NCI-H1417 (cell line): ENCODE results near the gene ITPK1.

ENCODE experiments used
- DNase-seq, 3 experiments: peaks; one replicate each; lab custom pipeline; 2025; lab: John Stamatoyannopoulos, UW

Gene ITPK1

DNA sequence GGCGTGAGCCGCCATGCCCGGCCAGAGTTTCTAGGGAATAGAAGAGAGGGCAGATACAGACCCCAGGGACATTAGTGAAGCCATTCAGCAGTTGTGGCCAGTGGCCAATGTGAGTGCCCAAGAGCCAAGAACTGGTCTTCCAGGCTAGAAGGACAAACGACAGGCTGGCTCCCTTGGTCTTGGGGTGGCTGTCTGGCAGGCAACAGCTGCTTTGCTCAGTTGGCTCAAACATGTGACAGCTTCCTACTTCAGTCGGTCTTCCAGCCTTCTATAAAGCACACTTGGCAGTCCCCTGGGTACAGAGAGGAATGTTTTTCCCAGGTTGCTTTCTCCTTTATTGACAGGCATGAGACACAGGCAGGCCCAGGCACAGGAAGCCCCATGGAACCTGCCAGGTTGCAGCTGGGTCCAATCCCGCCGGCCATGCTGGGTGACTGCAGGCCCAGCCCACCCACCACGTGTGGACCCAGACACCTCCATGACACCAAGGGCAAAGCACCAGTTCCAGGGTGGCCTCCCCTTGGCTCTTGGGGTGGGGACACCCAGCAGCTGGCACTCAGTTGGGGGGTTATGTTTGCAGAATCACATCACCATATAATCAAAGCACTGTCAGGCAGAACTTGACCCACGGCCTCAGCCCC is 177.4 kb downstream of the ITPK1 start:
- DNase-seq: peak; percentile 23 to 89 (median 54)

DNA sequence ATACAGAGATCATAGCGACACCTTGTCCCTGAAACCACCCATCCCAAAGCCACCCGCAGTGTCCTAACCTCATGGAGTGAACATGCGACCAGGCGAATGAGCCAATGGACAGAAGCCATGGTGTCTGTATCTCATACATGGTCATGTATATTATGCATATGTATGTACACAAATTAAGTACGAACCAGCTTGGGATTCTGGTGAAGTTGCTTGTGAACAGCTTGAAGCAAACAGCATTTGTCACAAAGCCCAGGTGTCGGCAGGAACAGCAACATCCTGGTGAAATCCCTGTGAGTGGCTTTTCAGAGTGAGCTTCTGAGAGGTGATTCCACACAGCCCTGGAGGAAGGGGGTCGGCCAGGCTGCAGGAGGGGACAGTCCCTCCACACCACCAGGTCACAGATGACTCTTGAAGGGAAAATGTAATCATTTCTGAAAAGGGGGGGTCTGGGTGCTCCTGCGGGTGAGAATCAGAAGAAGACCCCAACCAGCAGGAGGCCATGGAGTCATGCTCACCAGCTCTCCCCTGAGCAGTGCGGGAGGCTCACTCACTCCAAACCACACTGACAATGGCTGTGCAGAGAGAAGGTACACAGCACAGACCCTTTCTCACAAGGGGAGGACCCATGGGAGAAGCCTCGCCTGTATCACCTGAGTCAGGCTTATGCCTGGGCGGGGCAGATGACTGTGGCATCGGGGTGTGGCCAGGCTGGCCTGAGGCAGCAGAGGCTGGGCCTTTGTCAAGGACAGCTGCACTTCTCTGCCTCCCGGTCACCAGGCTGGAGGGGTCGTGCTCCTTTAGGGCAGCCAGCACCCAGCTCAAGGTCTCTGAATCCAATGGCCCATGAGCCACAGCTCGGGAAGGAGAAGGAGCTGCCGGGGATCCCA is 178.4 kb downstream of the ITPK1 start:
- peak; percentile 18 to 92 (median 35) for DNase-seq

DNA sequence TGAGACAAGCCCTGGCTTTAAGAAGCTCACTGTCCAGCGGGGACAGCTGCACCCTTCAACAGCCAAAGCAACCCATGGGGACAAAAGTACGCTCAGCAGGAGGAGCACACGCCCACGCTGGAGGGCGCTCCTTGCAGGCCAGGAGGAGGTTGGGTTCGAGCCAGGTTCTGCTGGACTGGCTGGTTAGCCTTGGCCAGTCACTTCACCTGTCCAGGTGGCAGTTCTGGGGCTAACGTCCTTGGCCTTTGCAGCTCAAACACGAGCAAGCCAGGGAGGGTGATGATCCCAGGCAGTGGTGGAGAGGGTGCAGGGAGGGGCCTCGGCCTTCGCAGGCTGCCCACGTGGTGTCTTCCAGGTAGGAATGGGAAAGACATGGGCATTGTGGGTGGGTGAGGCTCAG is 179.6 kb downstream of the ITPK1 start:
- DNase-seq: peak in 1 of 3 experiments; percentile 45

DNA sequence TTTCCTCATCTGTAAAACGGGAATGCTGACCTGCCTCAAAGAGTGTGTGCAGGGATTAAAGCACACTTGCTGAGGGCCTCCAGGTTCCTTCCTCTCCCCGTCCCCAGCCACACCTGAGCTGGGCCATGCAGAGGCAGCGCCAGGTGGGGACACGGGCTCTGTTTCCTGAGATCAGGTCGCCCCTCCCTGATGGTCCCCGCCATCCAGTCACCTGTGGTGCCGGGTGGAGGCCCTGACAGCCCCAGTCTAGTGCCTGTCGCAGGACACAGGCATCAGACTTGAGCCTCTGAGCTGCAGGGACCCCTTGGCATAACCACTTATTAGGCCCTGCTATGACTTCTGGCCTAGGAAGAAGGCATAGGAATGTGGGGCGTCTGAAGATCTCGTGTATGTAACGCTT is 180.3 kb downstream of the ITPK1 start:
- peak in 1 of 3 experiments; percentile 42 for DNase-seq

DNA sequence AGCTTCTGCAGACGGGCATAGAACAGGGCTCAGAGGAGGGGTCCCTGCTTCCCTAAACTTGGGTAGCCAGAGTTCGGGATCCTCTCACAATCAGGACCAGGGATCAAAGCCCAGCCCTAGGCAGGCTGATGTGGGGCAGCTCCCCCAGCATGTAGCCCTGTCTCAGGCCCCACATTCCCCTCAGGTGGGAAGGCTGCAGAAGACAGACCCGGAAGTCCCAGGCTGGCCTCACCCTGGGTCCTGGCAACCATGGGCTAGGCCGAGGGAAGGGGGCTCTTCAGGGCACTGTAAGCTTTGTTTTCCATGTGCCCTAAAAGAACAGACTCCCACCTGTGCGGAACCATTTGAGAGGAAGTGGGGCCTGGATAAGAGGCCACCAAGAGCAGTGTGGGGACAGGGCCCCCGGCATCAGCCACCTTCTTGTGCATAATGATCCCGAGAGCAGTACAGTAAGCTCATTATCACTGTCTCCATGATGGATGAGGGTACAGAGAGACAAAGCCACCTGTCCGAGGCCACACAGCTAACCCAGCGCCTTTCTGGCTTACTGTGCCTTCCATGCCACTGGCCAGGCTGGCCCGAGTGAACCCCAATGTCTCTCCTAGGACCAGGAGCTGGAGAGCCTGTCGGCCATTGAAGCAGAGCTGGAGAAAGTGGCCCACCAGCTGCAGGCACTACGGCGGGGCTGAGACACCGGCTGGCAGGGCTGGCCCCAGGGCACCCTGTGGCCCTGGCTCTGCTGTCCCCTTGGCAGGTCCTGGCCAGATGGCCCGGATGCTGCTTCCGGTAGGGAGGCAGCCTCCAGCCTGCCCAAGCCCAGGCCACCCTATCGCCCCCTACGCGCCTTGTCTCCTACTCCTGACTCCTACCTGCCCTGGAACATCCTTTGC is 181.3 kb downstream of the ITPK1 start:
- peak in 1 of 3 experiments; percentile 40 for DNase-seq

- DNase-seq: no peak
Measured at GRCh38 chr14:92933481-92933880, 182.2 kb downstream of the ITPK1 start.

DNA sequence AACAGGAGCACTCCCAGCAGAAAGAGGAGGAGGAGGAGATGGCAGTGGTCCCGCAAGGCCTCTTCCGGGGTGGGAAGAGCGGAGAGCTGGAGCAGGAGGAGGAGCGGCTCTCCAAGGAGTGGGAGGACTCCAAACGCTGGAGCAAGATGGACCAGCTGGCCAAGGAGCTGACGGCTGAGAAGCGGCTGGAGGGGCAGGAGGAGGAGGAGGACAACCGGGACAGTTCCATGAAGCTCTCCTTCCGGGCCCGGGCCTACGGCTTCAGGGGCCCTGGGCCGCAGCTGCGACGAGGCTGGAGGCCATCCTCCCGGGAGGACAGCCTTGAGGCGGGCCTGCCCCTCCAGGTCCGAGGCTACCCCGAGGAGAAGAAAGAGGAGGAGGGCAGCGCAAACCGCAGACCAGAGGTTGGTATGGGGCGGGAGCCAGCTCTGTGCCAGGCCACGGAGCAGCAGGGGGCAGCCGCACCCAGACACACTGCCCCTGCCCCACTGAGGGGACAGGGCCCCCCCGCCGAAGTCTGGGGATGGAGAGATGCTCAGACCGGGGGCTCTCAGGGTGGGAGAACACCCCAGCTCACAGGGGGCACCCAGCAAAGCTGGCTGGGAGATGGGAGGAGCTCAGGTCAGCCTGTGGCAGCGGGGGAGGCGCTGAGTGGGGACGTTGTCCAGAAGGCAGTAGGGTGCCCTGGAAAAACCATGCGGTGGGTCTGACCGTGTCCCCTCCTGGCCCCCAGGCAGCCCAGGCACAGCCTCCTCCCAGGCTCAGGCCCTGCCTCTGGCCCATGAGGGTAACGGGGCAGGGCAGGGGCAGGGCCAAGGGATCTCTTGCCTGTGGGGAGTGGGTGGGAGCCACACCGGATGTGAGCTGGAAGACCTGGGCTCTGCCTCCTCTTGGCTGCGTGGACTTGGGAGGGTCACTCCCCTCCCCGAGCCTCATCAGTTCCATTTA is 183.0 kb downstream of the ITPK1 start:
- DNase-seq: no peak

DNA sequence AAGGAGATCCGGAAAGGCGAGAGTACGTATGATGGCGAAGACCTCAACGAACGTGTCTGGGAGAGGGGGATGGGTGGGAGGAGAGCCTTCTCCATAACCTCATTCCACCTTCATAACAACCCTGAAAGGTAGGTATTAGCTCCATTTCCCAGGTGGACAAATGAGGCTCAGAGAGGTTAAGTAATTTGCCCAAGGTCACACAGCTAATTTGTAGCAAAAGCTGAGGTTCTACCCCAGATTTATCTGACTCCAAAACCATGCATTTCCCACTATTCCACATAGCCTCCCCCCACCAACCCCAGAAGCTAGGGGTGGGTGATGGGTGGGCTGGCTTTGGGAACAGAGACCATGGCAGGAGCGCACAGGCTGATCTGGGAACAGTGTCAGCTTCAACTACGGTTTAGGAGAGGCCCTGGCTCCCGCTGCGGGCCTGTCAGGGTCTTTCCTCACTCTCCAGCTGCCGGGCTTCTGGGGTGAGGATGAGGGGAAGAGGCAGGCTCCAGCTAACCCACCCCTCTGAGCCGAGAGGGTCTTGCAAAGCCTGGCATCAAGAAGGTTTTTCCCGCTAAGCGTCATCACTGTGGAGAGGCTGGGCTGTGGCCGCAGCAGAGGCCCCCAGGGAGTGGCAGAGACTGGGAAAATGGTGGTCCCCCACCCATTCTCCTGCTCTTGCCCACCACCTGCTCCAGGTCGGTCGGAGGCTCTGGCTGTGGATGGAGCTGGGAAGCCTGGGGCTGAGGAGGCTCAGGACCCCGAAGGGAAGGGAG is 183.9 kb downstream of the ITPK1 start:
- DNase-seq: no peak

GRCh38 chr14:92930737-92931602 is 184.8 kb downstream of the ITPK1 start:
- no peak for DNase-seq

DNA sequence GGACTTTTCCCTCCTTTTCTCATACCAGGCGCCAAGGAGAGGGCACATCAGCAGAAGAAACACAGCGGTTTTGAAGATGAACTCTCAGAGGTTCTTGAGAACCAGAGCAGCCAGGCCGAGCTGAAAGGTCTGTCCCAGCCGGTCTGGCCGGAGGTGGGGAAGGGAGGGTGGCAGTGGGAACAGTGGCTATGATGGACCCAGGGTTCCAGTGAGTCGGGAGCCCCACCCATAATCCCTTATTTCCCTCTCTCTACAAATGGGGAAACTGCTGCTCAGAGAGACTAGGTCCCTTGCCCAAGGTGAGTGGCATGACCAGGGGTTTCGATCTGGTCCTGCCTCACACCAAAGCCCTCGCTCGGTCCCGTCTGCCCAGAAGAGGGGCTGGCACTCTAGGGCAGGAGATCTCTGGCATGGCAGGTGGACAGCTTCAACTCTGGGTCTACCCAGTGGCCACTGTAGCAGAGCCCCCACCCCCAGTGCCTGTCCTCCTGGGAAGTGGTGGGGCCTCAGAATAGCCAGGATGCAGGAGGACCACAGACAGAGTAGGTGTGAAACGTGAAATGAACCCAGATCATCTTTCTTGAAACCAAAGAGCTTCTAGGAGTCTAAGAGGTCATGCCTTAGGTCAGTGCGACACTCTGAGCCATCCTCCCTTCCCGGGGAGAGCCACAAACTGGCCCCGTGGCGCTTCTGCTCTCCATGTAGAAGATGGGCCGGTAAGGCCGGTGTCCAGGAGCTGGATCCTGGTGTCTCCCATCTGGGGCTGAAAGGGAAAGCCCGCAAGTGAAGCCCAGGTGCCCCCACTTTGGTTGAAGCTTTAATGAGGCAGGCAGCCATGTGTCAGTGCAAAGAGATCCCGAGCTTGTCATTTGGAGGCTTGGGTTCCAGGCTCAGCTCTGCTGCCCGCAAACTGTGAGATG is 185.8 kb downstream of the ITPK1 start:
- no peak for DNase-seq

DNA sequence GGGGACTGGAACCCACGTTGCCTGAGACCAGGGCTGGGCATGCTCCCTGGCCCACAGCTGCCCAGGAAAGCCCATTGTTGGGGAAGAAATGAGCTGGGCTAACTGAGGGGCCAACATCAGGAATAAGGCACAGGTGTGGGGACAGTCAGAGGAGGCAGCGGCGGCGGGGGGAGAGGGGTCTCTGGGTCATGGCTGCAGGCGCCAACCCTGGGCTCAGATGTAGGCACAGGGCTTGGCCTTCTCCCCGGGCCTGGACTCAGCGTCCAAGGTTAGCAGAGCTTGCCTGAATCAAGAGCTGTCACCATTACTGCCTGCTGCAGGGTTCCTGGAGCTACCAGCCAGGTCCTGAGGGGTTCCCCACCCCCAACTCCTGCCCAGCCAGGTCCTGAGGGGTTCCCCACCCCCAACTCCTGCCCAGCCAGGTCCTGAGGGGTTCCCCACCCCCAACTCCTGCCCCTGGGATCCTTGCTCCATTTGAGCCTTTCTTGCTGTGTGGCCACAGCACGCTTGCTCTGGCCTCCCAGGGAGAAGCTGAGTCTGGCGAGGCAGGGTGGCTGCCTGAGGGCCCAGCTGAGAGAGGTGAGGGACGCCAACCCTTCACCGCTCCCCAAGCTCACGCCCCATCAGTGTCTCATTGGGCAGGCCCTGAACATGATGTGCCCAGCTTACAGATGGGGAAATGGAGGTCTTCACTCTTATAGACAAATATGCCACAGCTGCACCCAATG is 186.6 kb downstream of the ITPK1 start:
- DNase-seq: no peak

GRCh38 chr14:92928258-92928629 is 187.5 kb downstream of the ITPK1 start:
- no peak for DNase-seq

DNA sequence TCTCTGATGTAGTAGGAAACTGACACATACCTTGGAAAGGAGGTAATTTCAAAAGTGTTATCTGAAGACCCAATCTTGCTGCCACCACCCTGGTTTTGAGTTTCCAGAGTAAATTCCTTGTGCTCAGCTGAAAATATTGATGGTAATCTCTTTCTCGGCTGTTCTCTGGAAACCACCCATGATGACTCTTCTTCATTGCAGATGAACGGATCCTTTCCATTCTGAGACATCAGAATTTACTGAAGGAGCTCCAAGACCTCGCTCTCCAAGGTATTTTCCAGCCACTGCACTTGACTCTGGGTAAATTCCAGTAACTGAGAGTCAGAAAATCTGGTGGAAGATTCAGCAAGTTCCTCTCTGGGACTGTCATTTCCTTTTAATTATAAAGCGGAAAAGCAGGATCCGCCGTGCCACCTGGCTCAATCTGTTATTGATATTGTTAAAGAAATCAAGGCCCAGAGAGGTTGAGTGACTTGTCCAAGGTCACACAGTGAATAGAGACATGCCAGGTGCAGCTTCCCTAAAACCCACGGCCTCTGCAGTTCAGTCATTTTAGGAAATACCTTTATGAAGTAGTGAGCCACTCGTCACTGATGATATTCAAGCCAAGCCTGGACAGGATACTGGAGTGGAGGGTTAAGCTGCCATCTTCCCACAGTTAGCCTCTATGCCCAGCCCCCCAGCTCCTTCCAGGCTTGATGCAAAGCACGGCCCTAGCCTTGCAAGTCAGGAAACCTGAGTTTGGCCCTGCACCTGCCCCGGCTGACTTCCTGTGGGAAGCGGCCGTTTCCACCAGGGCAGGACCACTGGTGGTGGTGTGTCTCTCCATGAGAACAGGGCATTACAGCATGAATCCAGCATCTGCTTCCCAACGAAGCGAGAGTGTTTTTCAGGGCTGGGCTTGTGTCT is 188.1 kb downstream of the ITPK1 start:
- no peak for DNase-seq

DNA sequence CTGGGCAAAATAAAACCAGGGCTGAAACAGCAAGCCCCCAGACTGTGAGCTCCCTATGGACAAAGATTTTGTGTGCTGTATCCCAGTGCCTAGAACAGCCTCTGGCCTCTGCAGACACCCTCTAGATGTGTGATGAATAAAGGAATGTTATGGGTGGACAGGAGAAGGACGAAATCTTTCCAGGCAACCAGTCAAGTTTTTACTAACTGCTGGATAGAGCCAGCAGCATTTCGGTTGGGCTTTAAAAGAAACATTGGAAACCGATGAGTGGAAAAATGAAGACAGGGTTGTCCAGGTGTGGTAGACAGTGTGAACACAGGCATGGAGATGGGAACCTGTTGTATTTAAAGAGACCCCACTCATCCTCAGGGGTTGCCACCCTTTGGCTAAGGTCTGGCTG is 188.8 kb downstream of the ITPK1 start:
- no peak for DNase-seq

GRCh38 chr14:92926180-92926845 is 189.4 kb downstream of the ITPK1 start:
- no peak for DNase-seq

GRCh38 chr14:92925446-92925845 is 190.3 kb downstream of the ITPK1 start:
- peak in 1 of 3 experiments; percentile 38 for DNase-seq
